Ovary (tissue), 3 donors: Measurements from ENCODE around the gene MSH4.

Experiments
- CTCF ChIP-seq, 3 donors: fragments of 450-650 bp in 2 of 3; fragments of 200-600 bp in 1 of 3; IDR thresholded peaks; one replicate each; pipeline versions ENCODE4 v1.5.1 to v1.8.0; 2016 to 2022; ENCODE audit warnings: antibody characterized with exemption in 3 of 3, mild to moderate bottlenecking in 1 of 3
- EP300 ChIP-seq: sonication (generic); formaldehyde crosslinking; IDR thresholded peaks from one replicate; pipeline ENCODE4 v1.6.1; 2017; ENCODE audit warnings: antibody characterized with exemption
- POLR2A ChIP-seq: fragments of 450-650 bp; IDR thresholded peaks from one replicate; pipeline ENCODE4 v1.6.1; 2017; ENCODE audit warnings: antibody characterized with exemption, mild to moderate bottlenecking, moderate library complexity
- donor health status: DM: no; HTN: no; CAD: no.

GRCh38 chr1:75794382-75794781 is 2.3 kb upstream of the MSH4 start:
- no peak for TF ChIP-seq CTCF (IDR thresholded peaks at IDR 0.05)
- TF ChIP-seq POLR2A, result no peak
- TF ChIP-seq EP300, result no peak
